CD8-positive, alpha-beta memory T cell (primary cell): Measurements from ENCODE around the gene C7orf57. TPM values are rescaled to one million over a fixed set of nuclear protein-coding genes. Genes with fewer than 3 reads are reported as not detected.

Experiments
- CTCF ChIA-PET: fragments of 350-600 bp; sonication (Branson Sonifier 250); formaldehyde crosslinking; loops from one replicate; lab custom pipeline; 2021; ENCODE audit warnings: antibody characterized with exemption; lab: Charles Lee
- POLR2A ChIA-PET: fragments of 350-600 bp; sonication (Branson Sonifier 250); formaldehyde crosslinking; loops from one replicate; lab custom pipeline; 2021; ENCODE audit warnings: antibody characterized with exemption; lab: Charles Lee
- DNase-seq, 5 donors: peaks; one replicate each; pipeline versions ENCODE4 v3.0.0 to v3.0.0-alpha.2; 2020 to 2022; ENCODE audit warnings: mixed read lengths in 1 of 5
- H3K27ac ChIP-seq: one replicate; pipeline ENCODE4 v1.7.0; 2013; ENCODE audit warnings: low read depth, mild to moderate bottlenecking, low read length, moderate library complexity
- H3K27me3 ChIP-seq: 2 replicates; pipeline ENCODE4 v1.7.0; 2013; ENCODE audit warnings: low read length, mild to moderate bottlenecking; ENCODE audit not compliant: insufficient read depth, poor library complexity, severe bottlenecking
- H3K36me3 ChIP-seq: 2 replicates; pipeline ENCODE4 v1.7.0; 2013; ENCODE audit warnings: mild to moderate bottlenecking, low read length, moderate library complexity; ENCODE audit not compliant: insufficient read depth
- H3K4me1 ChIP-seq: 2 replicates; pipeline ENCODE4 v1.7.0; 2013; ENCODE audit warnings: mild to moderate bottlenecking, low read length, moderate library complexity; ENCODE audit not compliant: insufficient read depth
- H3K4me3 ChIP-seq: 2 replicates; pipeline ENCODE4 v1.7.0; 2013; ENCODE audit warnings: mild to moderate bottlenecking, low read length
- H3K9me3 ChIP-seq: 2 replicates; pipeline ENCODE4 v1.7.0; 2013; ENCODE audit warnings: mild to moderate bottlenecking, low read length
- H3K27ac Mint-ChIP-seq, 8 donors: one replicate each; pipeline ENCODE4 v1.8.0; 2020 to 2021; ENCODE audit warnings: mixed read lengths in 8 of 8, mild to moderate bottlenecking in 6 of 8, inconsistent platforms in 3 of 8, moderate library complexity in 3 of 8
- H3K27me3 Mint-ChIP-seq, 2 donors: one replicate each; pipeline ENCODE4 v1.8.0; 2020 to 2021; ENCODE audit warnings: mixed read lengths in 2 of 2, mild to moderate bottlenecking in 1 of 2, moderate library complexity in 1 of 2
- H3K36me3 Mint-ChIP-seq, 3 donors: one replicate each; pipeline ENCODE4 v1.8.0; 2020 to 2021; ENCODE audit warnings: mixed read lengths in 3 of 3, inconsistent platforms in 1 of 3, mild to moderate bottlenecking in 1 of 3
- H3K4me1 Mint-ChIP-seq, 3 donors: one replicate each; pipeline ENCODE4 v1.8.0; 2020 to 2021; ENCODE audit warnings: mixed read lengths in 3 of 3, inconsistent platforms in 1 of 3, mild to moderate bottlenecking in 1 of 3
- H3K4me3 Mint-ChIP-seq, 7 donors: one replicate each; pipeline ENCODE4 v1.8.0; 2020 to 2021; ENCODE audit warnings: mixed read lengths in 7 of 7, mild to moderate bottlenecking in 6 of 7, moderate library complexity in 4 of 7, inconsistent platforms in 2 of 7
- H3K9me3 Mint-ChIP-seq, 5 donors: one replicate each; pipeline ENCODE4 v1.8.0; 2020 to 2022; ENCODE audit warnings: mixed read lengths in 5 of 5, mild to moderate bottlenecking in 3 of 5, moderate library complexity in 2 of 5, inconsistent platforms in 1 of 5
- polyA plus RNA-seq: library from polyadenylated mRNA; unstranded; fragments of 300-500 nt; fragmentation: Illumina TruSeq; gene quantifications from one replicate; pipeline ENCODE4 v1.2.3, GENCODE V29; 2021
- total RNA-seq, 2 experiments: library from RNA; stranded (reverse); gene quantifications; one replicate each; pipeline ENCODE4 v1.2.3, GENCODE V29; 2021

C7orf57 gene
- total and polyA plus RNA-seq, 3 experiments from 2014 or later, result 0.66 to 0.92 TPM; not detected in 1

DNA sequence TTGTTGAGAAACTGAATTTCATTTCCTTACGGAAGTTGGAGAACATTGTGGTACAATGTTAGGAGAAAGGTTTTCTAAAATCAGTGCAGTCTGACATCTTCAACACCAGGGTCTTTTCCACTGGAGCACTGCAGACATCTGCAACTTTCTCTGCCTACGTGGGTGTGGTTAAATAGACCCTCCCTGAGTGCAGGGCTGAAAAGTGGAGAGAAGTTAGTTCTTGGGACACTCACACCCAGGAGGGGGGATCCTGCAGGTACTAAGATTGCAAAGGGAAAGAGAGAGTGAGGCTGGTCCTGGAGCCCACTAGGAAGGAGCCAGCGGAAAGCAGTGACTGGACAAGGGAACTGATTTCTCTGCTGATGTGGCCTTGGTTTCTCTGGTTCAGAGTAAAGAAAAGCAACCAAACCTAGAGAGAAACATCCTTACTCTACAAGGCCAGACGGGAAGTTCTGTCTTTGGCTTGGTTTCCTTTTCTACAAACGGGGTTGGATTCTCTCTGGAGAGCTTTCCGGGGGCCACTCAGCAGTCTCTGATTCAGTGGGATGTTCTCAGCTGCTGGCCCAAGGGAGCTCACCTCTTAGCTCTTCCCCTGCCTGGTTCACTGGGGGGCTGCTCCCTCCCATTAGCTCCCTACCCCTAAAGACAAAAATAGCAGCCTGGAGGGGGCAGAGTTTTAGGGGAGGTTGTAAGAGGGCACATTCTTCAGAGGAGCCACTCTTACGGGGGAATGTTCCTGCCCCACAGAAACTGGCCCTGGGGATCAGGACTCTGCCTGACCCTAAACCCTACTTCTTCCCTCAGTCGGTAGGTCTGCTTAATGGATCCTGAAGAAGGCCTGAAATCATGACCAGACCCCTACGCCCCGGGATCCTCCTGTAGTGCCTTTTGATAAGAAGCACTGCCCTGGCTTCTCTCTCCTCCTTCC lies 56.4 kb downstream of the C7orf57 start:
- Mint-ChIP-seq H3K9me3 (no peaks in the 10 kb centered on the region), H3K4me3 (peak overlapping the region; percentile 51 to 98 (median 91)), H3K27me3 (no peaks in the 10 kb centered on the region), H3K27ac (peak overlapping the region; percentile 68 to 97 (median 80)), H3K4me1 (peaks cover 78 to 87% (median 81%) of the 10 kb centered on the region in 3 donors), H3K36me3 (peaks cover 5 to 71% (median 19%) of the 10 kb centered on the region in 3 donors)
- Histone ChIP-seq H3K4me3 (no peak overlapping the region), H3K27ac (no peak overlapping the region), H3K27me3 (no peaks in the 10 kb centered on the region), H3K9me3 (no peaks in the 10 kb centered on the region), H3K4me1 (peaks cover 71% of the 10 kb centered on the region), H3K36me3 (peaks cover 26% of the 10 kb centered on the region)
- POLR2A ChIA-PET, result interaction anchor here (0.7 kb wide), 1 partner anchor 53 kb away, joined by 3 read pairs; no protein-coding TSS in a partner anchor
- CTCF ChIA-PET, result interaction anchor here (1.7 to 5.7 kb wide), 3 partner anchors 11 to 100 kb away, joined by 5 to 34 read pairs (median 12); no protein-coding TSS in a partner anchor
- no peak for DNase-seq

DNA sequence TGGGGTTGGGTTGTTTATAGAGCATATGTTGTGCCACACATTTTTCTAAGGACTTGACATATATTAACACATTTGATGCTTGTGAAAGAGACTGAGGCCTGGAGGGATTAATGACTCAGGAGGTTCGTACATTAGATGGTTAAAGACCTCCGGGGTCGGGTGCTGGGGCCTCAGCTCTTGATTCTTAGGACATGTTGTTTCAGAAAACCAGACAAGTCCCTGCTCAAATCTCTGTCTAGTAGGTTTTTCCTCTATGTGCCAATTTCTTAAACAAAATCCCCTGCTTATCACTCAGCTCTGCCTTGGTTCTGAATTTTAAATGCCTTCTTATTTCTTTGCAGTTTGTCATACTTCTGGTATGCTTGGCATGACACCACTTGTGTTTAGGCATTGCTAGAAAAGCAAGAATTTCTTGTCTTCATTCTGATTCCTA lies 59.5 kb downstream of the C7orf57 start:
- H3K4me3 ChIP-seq, result no peak overlapping the region
- Mint-ChIP-seq H3K9me3 (no peaks in the 10 kb centered on the region), H3K27me3 (no peaks in the 10 kb centered on the region), H3K36me3 (peaks cover 8 to 93% (median 30%) of the 10 kb centered on the region in 3 donors), H3K4me3 (peak overlapping the region in 4 of 7 donors; percentile 0 to 90 (median 22)), H3K27ac (peak overlapping the region; percentile 4 to 97 (median 62)), H3K4me1 (peaks cover 89 to 95% (median 92%) of the 10 kb centered on the region in 3 donors)
- ChIA-PET POLR2A (no interaction called here), CTCF (interaction anchor here (1.6 to 3.6 kb wide), 3 partner anchors 9 to 104 kb away, joined by 5 to 12 read pairs (median 12); no protein-coding TSS in a partner anchor)
- peaks cover 76% of the 10 kb centered on the region for H3K4me1 ChIP-seq
- H3K27me3 ChIP-seq, result no peaks in the 10 kb centered on the region
- no peak overlapping the region for H3K27ac ChIP-seq
- H3K36me3 ChIP-seq, result peaks cover 32% of the 10 kb centered on the region
- no peaks in the 10 kb centered on the region for H3K9me3 ChIP-seq
- no peak for DNase-seq

DNA sequence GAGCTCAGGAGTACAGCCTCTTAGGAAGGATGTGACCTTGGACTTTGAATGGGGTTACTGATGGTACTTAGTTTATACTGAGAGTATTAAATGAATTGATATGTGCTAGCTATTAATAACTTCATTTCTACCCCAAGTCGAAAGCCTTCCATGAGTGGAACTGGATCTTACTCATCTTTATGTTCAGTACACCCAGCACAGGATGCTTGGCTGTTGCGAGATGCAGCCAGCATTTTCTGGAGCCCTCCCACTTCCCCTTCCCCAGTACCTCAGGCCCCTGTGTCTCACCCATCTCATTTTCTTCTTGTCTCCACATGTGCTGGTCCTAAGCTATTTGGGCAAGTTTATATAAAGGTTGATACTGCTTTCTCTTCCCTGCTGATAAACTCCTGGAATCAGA lies 60.9 kb downstream of the C7orf57 start:
- peak overlapping the region; percentile 79 to 97 (median 92) for H3K27ac Mint-ChIP-seq
- H3K27me3 Mint-ChIP-seq, result no peaks in the 10 kb centered on the region
- Histone ChIP-seq H3K9me3 (no peaks in the 10 kb centered on the region), H3K36me3 (peaks cover 35% of the 10 kb centered on the region), H3K27ac (no peak overlapping the region), H3K4me3 (no peak overlapping the region), H3K4me1 (peaks cover 70% of the 10 kb centered on the region), H3K27me3 (no peaks in the 10 kb centered on the region)
- DNase-seq, result no peak
- peaks cover 80 to 88% (median 81%) of the 10 kb centered on the region in 3 donors for H3K4me1 Mint-ChIP-seq
- H3K4me3 Mint-ChIP-seq, result peak overlapping the region; percentile 38 to 78 (median 63)
- peaks cover 5 to 86% (median 25%) of the 10 kb centered on the region in 3 donors for H3K36me3 Mint-ChIP-seq
- ChIA-PET CTCF (interaction anchor here (0.8 to 2.1 kb wide), 4 partner anchors 9 to 105 kb away, joined by 3 to 12 read pairs (median 8); no protein-coding TSS in a partner anchor), POLR2A (no interaction called here)
- H3K9me3 Mint-ChIP-seq, result no peaks in the 10 kb centered on the region

DNA sequence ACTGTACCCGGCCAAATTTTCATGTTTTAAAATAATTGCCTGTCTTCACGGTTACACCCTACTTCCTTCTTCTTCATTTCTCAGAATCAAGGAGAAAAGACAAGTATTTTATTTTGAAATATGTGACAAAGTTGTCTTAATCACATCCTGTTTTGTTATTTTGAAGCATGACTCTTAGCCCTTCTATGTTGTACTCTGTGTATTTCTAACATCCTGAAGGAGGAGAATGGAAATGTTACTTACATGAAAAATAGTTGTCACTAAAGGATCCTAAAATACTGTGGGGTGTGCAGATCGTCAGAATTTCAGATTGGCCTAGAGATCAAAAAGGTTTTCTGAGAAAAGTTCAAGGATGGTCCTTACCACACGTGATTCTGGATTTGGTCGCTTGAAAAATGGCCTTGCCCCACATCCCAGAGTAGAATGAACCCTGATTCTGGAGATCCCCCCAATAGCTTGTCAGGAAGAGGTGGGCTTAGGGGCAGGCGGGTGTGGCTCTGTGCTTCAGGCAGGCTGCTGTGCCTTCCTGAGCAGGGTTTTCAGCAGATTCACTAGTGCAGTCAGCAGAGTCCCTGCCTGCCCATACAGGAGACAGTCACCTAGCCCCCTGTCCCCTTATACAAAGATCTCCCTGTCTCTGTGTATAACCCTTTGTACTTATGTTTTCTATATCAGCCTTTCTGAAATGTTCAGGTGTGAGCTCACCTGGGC lies 62.3 kb downstream of the C7orf57 start:
- Mint-ChIP-seq H3K27ac (peak overlapping the region; percentile 76 to 97 (median 90)), H3K4me3 (peak overlapping the region; percentile 57 to 89 (median 74)), H3K4me1 (peaks cover 78 to 87% (median 79%) of the 10 kb centered on the region in 3 donors), H3K36me3 (peaks cover 14 to 86% (median 31%) of the 10 kb centered on the region in 3 donors), H3K9me3 (no peaks in the 10 kb centered on the region), H3K27me3 (no peaks in the 10 kb centered on the region)
- peak in 1 of 5 donors; percentile 47 for DNase-seq
- Histone ChIP-seq H3K36me3 (peaks cover 41% of the 10 kb centered on the region), H3K27me3 (no peaks in the 10 kb centered on the region), H3K9me3 (no peaks in the 10 kb centered on the region), H3K4me3 (peak overlapping the region; percentile 10), H3K27ac (peak overlapping the region; percentile 12), H3K4me1 (peaks cover 62% of the 10 kb centered on the region)
- ChIA-PET POLR2A (interaction anchor here (1.6 kb wide), 1 partner anchor 8 kb away, joined by 6 read pairs; the partner anchor contains the start of gene UPP1), CTCF (interaction anchor here (0.9 to 1.2 kb wide), 2 partner anchors 13 to 106 kb away, joined by 4 to 7 read pairs; no protein-coding TSS in a partner anchor)

DNA sequence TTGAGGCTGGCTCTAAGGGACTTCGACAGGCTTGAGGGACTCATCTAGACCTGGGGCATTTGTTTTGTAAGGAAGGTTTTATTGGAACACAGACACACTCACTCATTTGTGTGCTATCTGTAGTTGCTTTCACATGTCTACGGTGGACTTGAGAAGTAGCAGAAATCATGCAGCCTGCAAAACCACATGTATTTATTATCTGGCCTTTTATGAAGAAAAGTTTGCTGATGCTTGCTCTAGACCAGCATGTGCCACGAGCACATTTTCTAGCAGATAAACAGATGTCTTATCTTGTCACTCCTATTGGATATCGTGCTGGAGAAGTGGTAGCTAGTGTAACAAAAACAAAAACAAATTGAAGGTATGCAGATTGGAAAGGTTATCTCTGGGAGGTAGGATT lies 63.5 kb downstream of the C7orf57 start:
- H3K36me3 ChIP-seq, result peaks cover 44% of the 10 kb centered on the region
- Mint-ChIP-seq H3K4me1 (peaks cover 72 to 85% (median 74%) of the 10 kb centered on the region in 3 donors), H3K9me3 (no peaks in the 10 kb centered on the region), H3K36me3 (peaks cover 19 to 85% (median 33%) of the 10 kb centered on the region in 3 donors), H3K27ac (peak overlapping the region; percentile 76 to 97 (median 90)), H3K27me3 (no peaks in the 10 kb centered on the region), H3K4me3 (peak overlapping the region in 6 of 7 donors; percentile 57 to 89 (median 75))
- CTCF ChIA-PET, result interaction anchor here (0.8 to 0.9 kb wide), 2 partner anchors 11 to 107 kb away, joined by 3 to 4 read pairs; no protein-coding TSS in a partner anchor
- H3K9me3 ChIP-seq, result no peaks in the 10 kb centered on the region
- peak overlapping the region; percentile 10 for H3K4me3 ChIP-seq
- H3K27ac ChIP-seq, result no peak overlapping the region
- DNase-seq, result no peak
- POLR2A ChIA-PET, result interaction anchor here (1.6 kb wide), 1 partner anchor 9 kb away, joined by 6 read pairs; the partner anchor contains the start of gene UPP1
- no peaks in the 10 kb centered on the region for H3K27me3 ChIP-seq
- H3K4me1 ChIP-seq, result peaks cover 62% of the 10 kb centered on the region

DNA sequence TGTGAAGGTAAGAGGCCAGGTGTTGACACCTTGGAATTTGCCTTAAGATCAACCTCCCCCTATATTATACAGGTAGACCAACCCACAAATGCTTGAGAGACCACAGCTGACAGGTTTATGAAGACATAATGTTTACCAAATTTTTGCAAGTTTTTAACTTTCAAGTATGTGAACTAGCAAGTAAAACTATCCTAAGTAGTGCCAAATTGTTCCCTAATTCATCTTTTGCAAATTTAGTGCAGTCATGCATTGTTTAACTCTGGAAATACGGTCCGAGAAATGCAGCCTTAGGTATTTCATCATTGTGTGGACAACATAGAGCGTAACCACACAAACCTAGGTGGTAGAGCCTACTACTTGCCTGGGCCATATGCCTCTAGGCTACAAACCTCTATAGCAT lies 64.4 kb downstream of the C7orf57 start:
- Mint-ChIP-seq H3K4me3 (peak overlapping the region in 3 of 7 donors; percentile 12 to 74 (median 47)), H3K27me3 (no peaks in the 10 kb centered on the region), H3K27ac (peak overlapping the region in 7 of 8 donors; percentile 76 to 96 (median 89)), H3K4me1 (peaks cover 67 to 79% (median 74%) of the 10 kb centered on the region in 3 donors), H3K36me3 (peaks cover 19 to 86% (median 37%) of the 10 kb centered on the region in 3 donors), H3K9me3 (no peaks in the 10 kb centered on the region)
- Histone ChIP-seq H3K4me3 (no peak overlapping the region), H3K9me3 (no peaks in the 10 kb centered on the region), H3K4me1 (peaks cover 57% of the 10 kb centered on the region), H3K27ac (no peak overlapping the region), H3K27me3 (no peaks in the 10 kb centered on the region), H3K36me3 (peaks cover 46% of the 10 kb centered on the region)
- ChIA-PET CTCF (interaction anchor here (2.8 kb wide), 1 partner anchor 10 kb away, joined by 15 read pairs; no protein-coding TSS in a partner anchor), POLR2A (no interaction called here)
- DNase-seq, result no peak

DNA sequence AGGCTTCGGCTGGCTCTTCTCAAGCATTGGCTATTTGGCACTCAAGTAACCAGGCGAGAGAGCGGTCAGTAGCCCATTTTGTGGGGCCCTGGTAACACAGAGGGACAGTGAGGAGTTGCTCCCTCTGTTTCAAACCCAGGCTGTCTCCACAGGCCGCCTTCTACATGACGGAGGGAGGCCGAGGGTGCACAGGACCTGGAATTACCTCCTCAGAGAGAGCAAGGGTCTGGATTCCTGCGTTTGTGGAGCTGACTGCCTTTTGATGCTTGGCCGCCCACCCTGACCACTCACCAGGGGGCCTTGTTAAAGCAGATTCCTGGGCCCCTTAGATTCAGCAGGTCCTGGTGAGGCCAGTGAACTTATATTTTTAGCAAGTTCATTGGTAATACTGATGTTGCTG lies 66.0 kb downstream of the C7orf57 start:
- Mint-ChIP-seq H3K4me1 (peaks cover 54 to 65% (median 63%) of the 10 kb centered on the region in 3 donors), H3K9me3 (no peaks in the 10 kb centered on the region), H3K27ac (peak overlapping the region in 2 of 8 donors; percentile 17 to 66), H3K36me3 (peaks cover 20 to 88% (median 36%) of the 10 kb centered on the region in 3 donors), H3K4me3 (no peak overlapping the region), H3K27me3 (no peaks in the 10 kb centered on the region)
- no peaks in the 10 kb centered on the region for H3K27me3 ChIP-seq
- H3K4me3 ChIP-seq, result no peak overlapping the region
- H3K4me1 ChIP-seq, result peaks cover 41% of the 10 kb centered on the region
- DNase-seq, result no peak
- peaks cover 44% of the 10 kb centered on the region for H3K36me3 ChIP-seq
- ChIA-PET POLR2A (no interaction called here), CTCF (interaction anchor here (2.8 to 12.9 kb wide), 3 partner anchors 8 to 110 kb away, joined by 15 to 140 read pairs (median 34); partner anchors contain the start of gene UPP1)
- H3K9me3 ChIP-seq, result no peaks in the 10 kb centered on the region
- H3K27ac ChIP-seq, result no peak overlapping the region
